ENCODE measurements around the gene NIBAN1.

The NIBAN1 gene

DNA sequence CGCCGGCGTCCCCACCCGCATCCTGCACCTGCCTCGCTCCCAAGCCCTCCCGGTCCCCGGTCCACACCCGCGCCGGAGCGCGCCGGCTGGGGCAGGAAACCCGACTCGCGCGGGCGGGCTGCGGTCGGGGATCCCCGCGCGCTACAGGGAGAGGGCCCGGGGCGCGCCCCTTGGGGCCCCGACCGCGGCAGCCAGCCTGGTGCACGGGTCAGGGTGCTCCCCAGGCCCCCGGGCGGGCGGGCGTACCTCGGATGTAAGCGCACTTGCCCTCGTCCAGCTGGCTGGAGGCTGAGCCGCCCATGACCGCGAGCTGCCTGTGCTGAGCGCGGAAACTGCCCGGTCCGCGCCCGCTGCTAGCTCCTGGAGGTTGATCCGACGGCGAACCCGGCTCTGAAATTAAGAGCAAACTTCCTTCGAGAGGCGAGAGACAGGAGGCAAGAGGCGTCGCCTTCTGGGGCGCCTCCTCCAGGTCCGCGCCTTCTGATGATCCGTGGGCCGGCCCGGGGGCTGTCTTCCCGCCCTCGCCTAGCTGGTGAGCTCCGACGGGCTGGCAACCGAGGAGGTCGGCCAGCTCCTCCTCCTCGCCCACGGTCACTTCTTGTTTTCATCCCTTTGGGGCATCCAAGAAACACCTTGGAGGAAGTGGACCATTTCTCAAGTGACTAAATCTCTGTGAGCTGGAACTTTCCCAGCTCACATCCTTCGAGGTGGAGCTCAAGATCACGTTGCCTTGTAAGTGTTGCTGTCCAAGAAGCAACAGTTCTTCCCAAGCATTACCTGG lies at the start of gene NIBAN1:
Gene NIBAN1 (minus strand): TSS at position 453 of the 781 bp plus-strand sequence. CDS start 152 bp downstream, at position 301.
- TF ChIP-seq ZNF565 (CRISPR knock-in tag; conservative IDR thresholded peaks at IDR 0.05; ENCODE audit: low read depth) (no peak), ZC3H10 (CRISPR knock-in tag; IDR thresholded peaks at IDR 0.05) (no peak)
- peak; percentile 88 for ATAC-seq

- ATAC-seq = no peak
- TF ChIP-seq ZNF70 (CRISPR knock-in tag; IDR thresholded peaks at IDR 0.05) = no peak
- no peak for TF ChIP-seq CSDC2 (CRISPR knock-in tag; IDR thresholded peaks at IDR 0.05)
- TF ChIP-seq ESRRG (CRISPR knock-in tag; IDR thresholded peaks at IDR 0.05) = no peak
- no peak for TF ChIP-seq ZFP30 (CRISPR knock-in tag; IDR thresholded peaks at IDR 0.05)
- TF ChIP-seq, protein P1, sequence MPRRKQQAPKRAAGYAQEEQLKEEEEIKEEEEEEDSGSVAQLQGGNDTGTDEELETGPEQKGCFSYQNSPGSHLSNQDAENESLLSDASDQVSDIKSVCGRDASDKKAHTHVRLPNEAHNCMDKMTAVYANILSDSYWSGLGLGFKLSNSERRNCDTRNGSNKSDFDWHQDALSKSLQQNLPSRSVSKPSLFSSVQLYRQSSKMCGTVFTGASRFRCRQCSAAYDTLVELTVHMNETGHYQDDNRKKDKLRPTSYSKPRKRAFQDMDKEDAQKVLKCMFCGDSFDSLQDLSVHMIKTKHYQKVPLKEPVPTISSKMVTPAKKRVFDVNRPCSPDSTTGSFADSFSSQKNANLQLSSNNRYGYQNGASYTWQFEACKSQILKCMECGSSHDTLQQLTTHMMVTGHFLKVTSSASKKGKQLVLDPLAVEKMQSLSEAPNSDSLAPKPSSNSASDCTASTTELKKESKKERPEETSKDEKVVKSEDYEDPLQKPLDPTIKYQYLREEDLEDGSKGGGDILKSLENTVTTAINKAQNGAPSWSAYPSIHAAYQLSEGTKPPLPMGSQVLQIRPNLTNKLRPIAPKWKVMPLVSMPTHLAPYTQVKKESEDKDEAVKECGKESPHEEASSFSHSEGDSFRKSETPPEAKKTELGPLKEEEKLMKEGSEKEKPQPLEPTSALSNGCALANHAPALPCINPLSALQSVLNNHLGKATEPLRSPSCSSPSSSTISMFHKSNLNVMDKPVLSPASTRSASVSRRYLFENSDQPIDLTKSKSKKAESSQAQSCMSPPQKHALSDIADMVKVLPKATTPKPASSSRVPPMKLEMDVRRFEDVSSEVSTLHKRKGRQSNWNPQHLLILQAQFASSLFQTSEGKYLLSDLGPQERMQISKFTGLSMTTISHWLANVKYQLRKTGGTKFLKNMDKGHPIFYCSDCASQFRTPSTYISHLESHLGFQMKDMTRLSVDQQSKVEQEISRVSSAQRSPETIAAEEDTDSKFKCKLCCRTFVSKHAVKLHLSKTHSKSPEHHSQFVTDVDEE (CRISPR knock-in tag; IDR thresholded peaks at IDR 0.05) = no peak
- TF ChIP-seq RARB (CRISPR knock-in tag; IDR thresholded peaks at IDR 0.05) = no peak
- no peak for TF ChIP-seq ZNF565 (CRISPR knock-in tag; conservative IDR thresholded peaks at IDR 0.05; ENCODE audit: low read depth)
- TF ChIP-seq GLIS3 (CRISPR knock-in tag; IDR thresholded peaks at IDR 0.05) = no peak
- TF ChIP-seq OSR1 (CRISPR knock-in tag; IDR thresholded peaks at IDR 0.05) = no peak
- TF ChIP-seq TOX (CRISPR knock-in tag; IDR thresholded peaks at IDR 0.05; ENCODE audit: borderline replicate concordance) = no peak
- no peak for TF ChIP-seq ZFP3 (CRISPR knock-in tag; IDR thresholded peaks at IDR 0.05)
- no peak for TF ChIP-seq POU6F1 (CRISPR knock-in tag; IDR thresholded peaks at IDR 0.05; ENCODE audit: borderline replicate concordance, low read depth)
- no peak for TF ChIP-seq CREB5 (CRISPR knock-in tag; IDR thresholded peaks at IDR 0.05; ENCODE audit: low read depth)
- TF ChIP-seq BACH2 (CRISPR knock-in tag; IDR thresholded peaks at IDR 0.05; ENCODE audit: borderline replicate concordance) = no peak
- no peak for TF ChIP-seq PPARA (CRISPR knock-in tag; IDR thresholded peaks at IDR 0.05; ENCODE audit: borderline replicate concordance)
- TF ChIP-seq, protein P2, sequence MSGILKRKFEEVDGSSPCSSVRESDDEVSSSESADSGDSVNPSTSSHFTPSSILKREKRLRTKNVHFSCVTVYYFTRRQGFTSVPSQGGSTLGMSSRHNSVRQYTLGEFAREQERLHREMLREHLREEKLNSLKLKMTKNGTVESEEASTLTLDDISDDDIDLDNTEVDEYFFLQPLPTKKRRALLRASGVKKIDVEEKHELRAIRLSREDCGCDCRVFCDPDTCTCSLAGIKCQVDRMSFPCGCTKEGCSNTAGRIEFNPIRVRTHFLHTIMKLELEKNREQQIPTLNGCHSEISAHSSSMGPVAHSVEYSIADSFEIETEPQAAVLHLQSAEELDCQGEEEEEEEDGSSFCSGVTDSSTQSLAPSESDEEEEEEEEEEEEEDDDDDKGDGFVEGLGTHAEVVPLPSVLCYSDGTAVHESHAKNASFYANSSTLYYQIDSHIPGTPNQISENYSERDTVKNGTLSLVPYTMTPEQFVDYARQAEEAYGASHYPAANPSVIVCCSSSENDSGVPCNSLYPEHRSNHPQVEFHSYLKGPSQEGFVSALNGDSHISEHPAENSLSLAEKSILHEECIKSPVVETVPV (CRISPR knock-in tag; IDR thresholded peaks at IDR 0.05) = no peak
- no peak for TF ChIP-seq TCF4 (CRISPR knock-in tag; IDR thresholded peaks at IDR 0.05; ENCODE audit: borderline replicate concordance)
- no peak for TF ChIP-seq ISL1 (CRISPR knock-in tag; IDR thresholded peaks at IDR 0.05)
- TF ChIP-seq ARNTL (CRISPR knock-in tag; IDR thresholded peaks at IDR 0.05; ENCODE audit: borderline replicate concordance, low read depth) = no peak
These were observed 43.7 kb upstream of the NIBAN1 start for GRCh38 chr1:185017966-185018365.

DNA sequence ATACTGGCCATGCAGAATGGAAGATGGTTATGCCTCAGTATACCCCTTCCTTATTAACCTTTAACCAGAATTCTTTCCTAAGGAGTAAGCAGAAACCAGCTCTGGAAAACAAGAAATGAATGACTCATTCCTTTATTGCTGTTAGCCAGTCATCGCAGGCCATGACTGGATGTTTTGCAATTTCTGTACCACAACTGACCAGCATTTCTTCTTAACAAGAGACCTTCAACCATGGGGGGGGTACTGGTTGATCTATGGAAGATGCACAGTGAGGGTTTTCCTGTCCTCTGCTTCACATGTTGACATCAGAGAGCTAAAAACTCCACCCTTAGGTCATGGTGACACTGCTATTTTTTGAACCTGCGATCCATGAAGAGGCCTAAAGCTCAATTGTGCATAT lies 43.0 kb upstream of the NIBAN1 start:
- ATAC-seq = peak; percentile 87
- TF ChIP-seq OSR1 (CRISPR knock-in tag; IDR thresholded peaks at IDR 0.05) (peak; percentile 72; the same call in 1 of the 2 replicates), ESRRG (CRISPR knock-in tag; IDR thresholded peaks at IDR 0.05) (no peak)

GRCh38 chr1:185016880-185017279 lies 42.6 kb upstream of the NIBAN1 start:
- ATAC-seq = peak; percentile 53
- TF ChIP-seq BACH2 (CRISPR knock-in tag; IDR thresholded peaks at IDR 0.05; ENCODE audit: borderline replicate concordance) (no peak), OSR1 (CRISPR knock-in tag; IDR thresholded peaks at IDR 0.05) (no peak), ESRRG (CRISPR knock-in tag; IDR thresholded peaks at IDR 0.05) (no peak)

Measured in SK-N-SH treated with all-trans-retinoic acid at 6 μM for 48 hours (cell line).